H1 (cell line): ENCODE data around the gene GALNT13. TPM values are rescaled to one million over a fixed set of nuclear protein-coding genes. Genes with fewer than 3 reads are reported as not detected.

Experiments used
- CTCF ChIA-PET: fragments of 300-600 bp; sonication (Branson Sonifier 250); formaldehyde crosslinking; loops from one replicate; lab custom pipeline; 2021; ENCODE audit not compliant: partially characterized antibody; lab: Charles Lee
- POLR2A ChIA-PET: fragments of 300-600 bp; sonication (Branson Sonifier 250); formaldehyde crosslinking; loops from one replicate; lab custom pipeline; 2021; ENCODE audit warnings: inconsistent platforms; ENCODE audit not compliant: partially characterized antibody; lab: Charles Lee
- DNase-seq, 2 experiments: peaks; one replicate each; pipeline versions ENCODE4 v3.0.0 to v3.0.0-alpha.2; 2010 to 2022; ENCODE audit warnings: low spot score in 2 of 2, low read depth in 1 of 2, mixed read lengths in 1 of 2
- FAIRE-seq: peaks from 2 replicates; lab custom pipeline; 2011; peaks lifted over from hg19 to GRCh38; lab: Jason Lieb, UNC
- H2AFZ ChIP-seq: 2 replicates; pipeline ENCODE4 v1.8.1; 2012; ENCODE audit warnings: low read length, inconsistent platforms
- H2AK5ac ChIP-seq: 2 replicates; pipeline ENCODE4 v1.6.1; 2013; ENCODE audit warnings: low read depth, low read length
- H2BK120ac ChIP-seq: replicated peaks from 2 replicates; pipeline ENCODE3; 2013; ENCODE audit warnings: low read depth, low read length, inconsistent platforms
- H2BK12ac ChIP-seq: 2 replicates; pipeline ENCODE4 v1.6.1; 2013; ENCODE audit warnings: low read depth, low read length
- H2BK15ac ChIP-seq: 2 replicates; pipeline ENCODE4 v1.6.1; 2013; ENCODE audit warnings: low read length
- H2BK20ac ChIP-seq: 2 replicates; pipeline ENCODE4 v1.6.1; 2013; ENCODE audit warnings: low read length
- H2BK5ac ChIP-seq: 2 replicates; pipeline ENCODE4 v1.6.1; 2013; ENCODE audit warnings: low read depth, low read length
- H3K14ac ChIP-seq: 2 replicates; pipeline ENCODE4 v1.6.1; 2013; ENCODE audit warnings: inconsistent platforms; ENCODE audit not compliant: insufficient read length
- H3K18ac ChIP-seq: 2 replicates; pipeline ENCODE4 v1.6.1; 2013; ENCODE audit warnings: low read length; ENCODE audit errors: extremely low read depth
- H3K23ac ChIP-seq: 2 replicates; pipeline ENCODE4 v1.6.1; 2013; ENCODE audit warnings: inconsistent platforms; ENCODE audit not compliant: insufficient read length
- H3K23me2 ChIP-seq: 2 replicates; pipeline ENCODE4 v1.6.1; 2013; ENCODE audit warnings: low read depth, low read length
- H3K27ac ChIP-seq: 2 replicates; pipeline ENCODE4 v1.6.1; 2011; ENCODE audit warnings: low read depth, low read length, inconsistent platforms
- H3K27me3 ChIP-seq, 4 experiments: replicated peaks in 1 of 4; 1 replicate in 1 of 4; 2 replicates in 3 of 4; pipeline versions ENCODE4 v1.6.1 to v1.8.1; 2011 to 2013; ENCODE audit warnings: low read length in 3 of 4, mild to moderate bottlenecking in 3 of 4, inconsistent platforms in 2 of 4, mixed read lengths in 2 of 4, moderate library complexity in 1 of 4; ENCODE audit not compliant: control insufficient read depth in 3 of 4, insufficient read depth in 3 of 4; ENCODE audit errors: extremely low read depth in 1 of 4
- H3K36me3 ChIP-seq, 4 experiments: 2 replicates each; pipeline versions ENCODE4 v1.6.1 to v1.8.1; 2011 to 2013; ENCODE audit warnings: mild to moderate bottlenecking in 4 of 4, low read length in 3 of 4, moderate library complexity in 2 of 4, control low read depth in 1 of 4, inconsistent platforms in 1 of 4; ENCODE audit not compliant: insufficient read depth in 4 of 4, control insufficient read depth in 2 of 4
- H3K4ac ChIP-seq: replicated peaks from 2 replicates; pipeline ENCODE3; 2013; ENCODE audit warnings: low read length, low read depth, mixed read lengths, inconsistent platforms; ENCODE audit not compliant: insufficient read length
- H3K4me1 ChIP-seq, 4 experiments: replicated peaks in 1 of 4; 1 replicate in 1 of 4; 2 replicates in 3 of 4; pipeline versions ENCODE4 v1.6.1 to v1.8.1; 2011 to 2013; ENCODE audit warnings: low read length in 3 of 4, inconsistent platforms in 2 of 4, mixed read lengths in 1 of 4; ENCODE audit not compliant: insufficient read depth in 4 of 4, control insufficient read depth in 3 of 4
- H3K4me2 ChIP-seq, 2 experiments: 2 replicates each; pipeline versions ENCODE4 v1.6.1 to v1.8.1; 2011 to 2013; ENCODE audit warnings: low read depth in 2 of 2, low read length in 2 of 2, control low read depth in 1 of 2, inconsistent platforms in 1 of 2, mild to moderate bottlenecking in 1 of 2; ENCODE audit not compliant: insufficient read depth in 1 of 2
- H3K4me3 ChIP-seq, 4 experiments: fragments of 200-600, 300-600 bp in 1 of 4; sonication (generic), shearing (Covaris generic), sonication (Bioruptor Twin) in 1 of 4; 2 replicates each; pipeline versions ENCODE4 v1.5.1 to v1.8.1; 2011 to 2016; ENCODE audit warnings: low read length in 4 of 4, low read depth in 3 of 4, control low read depth in 2 of 4, inconsistent platforms in 2 of 4, mild to moderate bottlenecking in 2 of 4, mixed read lengths in 1 of 4, moderate library complexity in 1 of 4; ENCODE audit not compliant: insufficient read depth in 2 of 4; ENCODE audit errors: extremely low read depth in 1 of 4
- H3K56ac ChIP-seq: replicated peaks from 2 replicates; pipeline ENCODE3; 2013; ENCODE audit warnings: low read depth, mild to moderate bottlenecking, mixed read lengths, low read length, inconsistent platforms; ENCODE audit not compliant: insufficient read length
- H3K79me1 ChIP-seq: 2 replicates; pipeline ENCODE4 v1.6.1; 2013; ENCODE audit warnings: low read depth, low read length, control low read depth
- H3K79me2 ChIP-seq, 2 experiments: 2 replicates each; pipeline versions ENCODE4 v1.6.1 to v1.8.1; 2012 to 2013; ENCODE audit warnings: low read length in 2 of 2, mild to moderate bottlenecking in 2 of 2, inconsistent platforms in 1 of 2; ENCODE audit not compliant: insufficient read depth in 2 of 2, control insufficient read depth in 1 of 2
- H3K9ac ChIP-seq, 4 experiments: replicated peaks in 1 of 4; 1 replicate in 1 of 4; 2 replicates in 3 of 4; pipeline versions ENCODE4 v1.6.1 to v1.8.1; 2011 to 2013; ENCODE audit warnings: low read depth in 3 of 4, low read length in 3 of 4, control low read depth in 2 of 4, mild to moderate bottlenecking in 2 of 4, moderate library complexity in 2 of 4, inconsistent platforms in 1 of 4; ENCODE audit errors: extremely low read depth in 1 of 4
- H3K9me3 ChIP-seq, 2 experiments: 2 replicates each; pipeline versions ENCODE4 v1.6.1 to v1.8.1; 2012 to 2013; ENCODE audit warnings: mild to moderate bottlenecking in 2 of 2, moderate library complexity in 2 of 2, control low read depth in 1 of 2, inconsistent platforms in 1 of 2, low read depth in 1 of 2, low read length in 1 of 2, mixed read lengths in 1 of 2; ENCODE audit not compliant: insufficient read depth in 2 of 2
- H4K20me1 ChIP-seq, 2 experiments: replicated peaks in 1 of 2; 2 replicates each; pipeline versions ENCODE3 to v1.8.1; 2011 to 2013; ENCODE audit warnings: inconsistent platforms in 2 of 2, low read length in 2 of 2, mild to moderate bottlenecking in 1 of 2; ENCODE audit not compliant: insufficient read depth in 2 of 2, control insufficient read depth in 1 of 2
- H4K5ac ChIP-seq: 2 replicates; pipeline ENCODE4 v1.6.1; 2013; ENCODE audit warnings: low read length, low read depth, mixed read lengths, inconsistent platforms; ENCODE audit not compliant: insufficient read length
- H4K8ac ChIP-seq: 2 replicates; pipeline ENCODE4 v1.8.0; 2013; ENCODE audit warnings: mild to moderate bottlenecking, moderate library complexity, low read length, inconsistent platforms; ENCODE audit not compliant: insufficient read depth; ENCODE audit errors: extremely low read depth
- H4K91ac ChIP-seq: replicated peaks from 2 replicates; pipeline ENCODE3; 2013; ENCODE audit warnings: low read length, mixed read lengths, inconsistent platforms; ENCODE audit not compliant: insufficient read length
- CHD1 ChIP-seq: IDR thresholded peaks from 2 replicates; pipeline ENCODE4 v1.6.1; 2012; ENCODE audit warnings: low read depth, low read length, improper control_type of control experiment
- CTBP2 ChIP-seq: IDR thresholded peaks from 2 replicates; pipeline ENCODE4 v1.7.0; 2011; ENCODE audit warnings: borderline replicate concordance, mild to moderate bottlenecking, moderate library complexity, mixed read lengths, low read length; ENCODE audit not compliant: insufficient read depth, insufficient read length
- FOSL1 ChIP-seq: IDR thresholded peaks from 2 replicates; pipeline ENCODE4 v1.6.1; 2011; ENCODE audit warnings: mild to moderate bottlenecking, low read depth, low read length, moderate library complexity; ENCODE audit not compliant: insufficient read depth
- KDM4A ChIP-seq: IDR thresholded peaks from one replicate; pipeline ENCODE4 v1.7.1; 2012; ENCODE audit warnings: low read depth, mild to moderate bottlenecking, moderate library complexity, low read length, inconsistent platforms; ENCODE audit not compliant: severe bottlenecking
- POLR2A ChIP-seq, 2 experiments: IDR thresholded peaks; 1 replicate in 1 of 2; 2 replicates in 1 of 2; pipeline ENCODE4 v1.6.1; 2011; ENCODE audit warnings: low read depth in 2 of 2, low read length in 2 of 2, mild to moderate bottlenecking in 2 of 2; ENCODE audit errors: control extremely low read depth in 1 of 2
- SAP30 ChIP-seq: fragments of 300-600 bp; sonication (generic); IDR thresholded peaks from 2 replicates; pipeline ENCODE4 v1.7.1; 2012; ENCODE audit warnings: low read length, moderate library complexity, mild to moderate bottlenecking, inconsistent platforms; ENCODE audit not compliant: insufficient read depth, insufficient replicate concordance
- SIRT6 ChIP-seq: IDR thresholded peaks from one replicate; pipeline ENCODE4 v1.7.1; 2012; ENCODE audit warnings: low read length, inconsistent platforms
- WGBS, 2 experiments: shearing (Covaris generic) in 1 of 2; methylation state at CpG; one replicate each; pipeline versions ENCODE4 v1.1.6 to v1.1.7; 2013 to 2015; ENCODE audit warnings: low lambda C conversion rate in 2 of 2, mixed read lengths in 2 of 2, inconsistent platforms in 1 of 2, low coverage in 1 of 2, missing lambda C conversion rate in 1 of 2; ENCODE audit not compliant: insufficient replicate concordance in 2 of 2, insufficient coverage in 1 of 2, insufficient read length in 1 of 2; ENCODE audit errors: extremely low coverage in 1 of 2, missing lambda C conversion rate in 1 of 2; 5-methylcytosine and 5-hydroxymethylcytosine counted together
- polyA plus RNA-seq, 7 experiments: library from polyadenylated mRNA; depleted of rRNA in 3 of 7; stranded (reverse) in 5 of 7; unstranded in 2 of 7; fragments of >200 nt in 5 of 7; fragments of 200-250 nt in 2 of 7; gene quantifications; 1 replicate in 5 of 7; 2 replicates in 1 of 7; 4 replicates in 1 of 7; pipeline versions ENCODE4 v1.2.1 to v1.2.3, GENCODE V29; 2011 to 2013; ENCODE audit warnings: missing spikeins in 2 of 7, mixed read lengths in 2 of 7
- total RNA-seq: library from RNA; stranded (reverse); fragmentation: NEBNext Ultra II Directional; extraction: Animal tissue kit (Norgen Biotek cat#: 25700); gene quantifications from 2 replicates; pipeline ENCODE4 v1.2.1, GENCODE V29; 2021
- TF ChIP-seq, protein P1 (sequence below): IDR thresholded peaks from 2 replicates; pipeline ENCODE4 v1.6.1; 2011; ENCODE audit warnings: low read depth, mild to moderate bottlenecking, low read length; ENCODE audit not compliant: insufficient read depth
- TF ChIP-seq, protein P2 (sequence below): IDR thresholded peaks from 2 replicates; pipeline ENCODE4 v1.6.1; 2011; ENCODE audit warnings: low read length, improper control_type of control experiment

Gene GALNT13
- total and polyA plus RNA-seq, 2 of the 8 experiments (the other 6 are each of a cell fraction or from before 2014, with no cell fraction given): 3.2 to 9.6 TPM

DNA sequence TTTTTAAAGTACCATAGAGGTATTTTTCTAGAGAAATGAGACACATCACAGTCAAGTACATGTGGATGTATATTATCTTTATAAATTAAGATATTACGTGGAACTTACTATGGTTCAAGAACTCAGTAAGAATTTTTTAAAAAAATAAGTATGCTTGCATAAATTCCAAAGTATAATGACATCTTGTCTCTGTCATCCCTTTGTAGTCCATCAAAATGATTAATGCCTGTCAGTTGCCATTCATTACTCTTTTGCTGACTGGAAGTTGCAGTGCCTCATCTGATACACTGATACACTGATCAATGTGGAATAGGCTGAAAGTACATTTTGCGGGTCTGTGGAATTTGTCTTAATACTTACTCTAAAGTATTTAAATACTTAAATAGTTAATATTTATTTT, 177.2 kb downstream of the GALNT13 start:
- H3K9ac ChIP-seq: no peak overlapping the region
- no peaks in the 10 kb centered on the region for H3K79me2 ChIP-seq
- WGBS, 2 experiments: 96% methylated on average over 2 of the region's 2 CpGs; no CpG with 5 or more reads in 1 of the 2 experiments
- H4K91ac ChIP-seq: no peak overlapping the region
- no peak overlapping the region for H3K56ac ChIP-seq
- H3K4me3 ChIP-seq: no peak overlapping the region
- H2BK120ac ChIP-seq: no peak overlapping the region
- H2AK5ac ChIP-seq: no peak overlapping the region
- no peak overlapping the region for H3K18ac ChIP-seq
- FAIRE-seq: no peak
- H3K36me3 ChIP-seq: no peaks in the 10 kb centered on the region
- ChIA-PET CTCF (no interaction called here), POLR2A (no interaction called here)
- H3K9me3 ChIP-seq: no peaks in the 10 kb centered on the region
- no peak overlapping the region for H4K5ac ChIP-seq
- H3K4ac ChIP-seq: no peak overlapping the region
- H2AFZ ChIP-seq: no peak overlapping the region
- no peaks in the 10 kb centered on the region for H3K4me1 ChIP-seq
- H2BK15ac ChIP-seq: no peak overlapping the region
- H3K27me3 ChIP-seq: no peaks in the 10 kb centered on the region
- H3K23ac ChIP-seq: no peak overlapping the region
- H2BK20ac ChIP-seq: no peak overlapping the region
- H3K14ac ChIP-seq: no peak overlapping the region
- no peak overlapping the region for H4K8ac ChIP-seq
- H3K27ac ChIP-seq: no peak overlapping the region
- H3K23me2 ChIP-seq: no peaks in the 10 kb centered on the region
- DNase-seq: no peak
- H4K20me1 ChIP-seq: no peaks in the 10 kb centered on the region
- no peak overlapping the region for H3K4me2 ChIP-seq
- no peak overlapping the region for H2BK12ac ChIP-seq
- H3K79me1 ChIP-seq: no peaks in the 10 kb centered on the region
- TF ChIP-seq, protein P1, sequence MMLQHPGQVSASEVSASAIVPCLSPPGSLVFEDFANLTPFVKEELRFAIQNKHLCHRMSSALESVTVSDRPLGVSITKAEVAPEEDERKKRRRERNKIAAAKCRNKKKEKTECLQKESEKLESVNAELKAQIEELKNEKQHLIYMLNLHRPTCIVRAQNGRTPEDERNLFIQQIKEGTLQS: no peak
- TF ChIP-seq, protein P2, sequence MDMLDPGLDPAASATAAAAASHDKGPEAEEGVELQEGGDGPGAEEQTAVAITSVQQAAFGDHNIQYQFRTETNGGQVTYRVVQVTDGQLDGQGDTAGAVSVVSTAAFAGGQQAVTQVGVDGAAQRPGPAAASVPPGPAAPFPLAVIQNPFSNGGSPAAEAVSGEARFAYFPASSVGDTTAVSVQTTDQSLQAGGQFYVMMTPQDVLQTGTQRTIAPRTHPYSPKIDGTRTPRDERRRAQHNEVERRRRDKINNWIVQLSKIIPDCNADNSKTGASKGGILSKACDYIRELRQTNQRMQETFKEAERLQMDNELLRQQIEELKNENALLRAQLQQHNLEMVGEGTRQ: no peak
- TF ChIP-seq FOSL1 (no peak), SAP30 (no peak), POLR2A (IDR thresholded peaks at IDR 0.05; ENCODE audit: control extremely low read depth in 1 of 2, low read depth in 2 of 2, low read length in 2 of 2) (no peak), KDM4A (no peak), SIRT6 (no peak), CTBP2 (no peak), CHD1 (no peak)
- H2BK5ac ChIP-seq: no peak overlapping the region
